ENCODE results near the gene MYL9.

DNA sequence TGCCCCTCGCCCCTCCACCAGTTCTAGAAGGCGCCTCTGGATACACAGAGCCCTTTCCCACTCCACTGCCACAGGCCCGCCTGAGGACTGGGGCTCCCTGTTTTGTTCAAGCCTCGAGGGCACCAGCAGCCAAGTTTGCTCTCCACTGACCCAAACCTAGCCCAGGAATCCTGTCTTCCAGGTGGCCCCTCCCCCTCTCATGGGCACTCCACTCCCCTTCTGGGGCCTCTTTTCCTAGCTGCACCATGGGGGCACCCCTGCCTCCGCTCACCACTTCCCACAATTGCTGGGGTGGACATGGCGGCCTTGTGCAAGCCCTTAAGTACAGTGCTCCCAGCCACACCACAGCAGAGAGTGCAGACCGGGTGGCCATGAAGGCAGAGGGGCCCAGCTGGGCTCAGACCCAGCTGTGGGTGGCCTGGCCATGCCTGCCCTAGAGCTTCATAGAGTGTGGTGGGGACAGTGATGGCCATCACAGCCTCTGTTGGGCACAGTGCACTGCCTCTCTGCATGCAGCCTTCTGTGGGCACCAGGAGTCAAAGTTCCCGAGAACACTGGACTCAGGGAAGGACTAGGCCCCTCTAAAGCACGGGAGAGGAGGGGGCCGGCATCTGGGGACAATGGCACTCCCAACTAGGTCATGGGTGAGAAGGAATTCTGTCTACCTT is 1.3 kb downstream of the MYL9 start:
- TF ChIP-seq CTCF (IDR thresholded peaks at IDR 0.05) (no peak), POLR2A (IDR thresholded peaks at IDR 0.05) (no peak), EP300 (IDR thresholded peaks at IDR 0.05) (no peak)

All from ovary (tissue), 3 donors.